ENCODE measurements around the gene SETD6. TPM values are rescaled to one million over a fixed set of nuclear protein-coding genes. Genes with fewer than 3 reads are reported as not detected.
A peak's percentile ranks its signal among the peaks of the same experiment; 100 is the strongest.
"Not testable (repeated sequence)": the region's sequence is repeated elsewhere in the genome, so short reads cannot be mapped to it uniquely, and the experiment has no call there.

Gene SETD6
- total RNA-seq, 1 experiment from 2014 or later, result 42.8 TPM

GRCh38 chr16:58556678-58557077 lies 41.4 kb downstream of the SETD6 start:
- intact Hi-C loops (cut with micrococcal nuclease; ENCODE audit: unreplicated experiment), result no loop called here
- no TSS peak for BruUV-seq (replicated peaks)
- Mint-ChIP-seq H3K4me1 (ENCODE audit: low read depth, unreplicated experiment) (no peaks in the 10 kb centered on the region), H3K9me3 (ENCODE audit: low read depth, unreplicated experiment) (no peaks in the 10 kb centered on the region), H3K27ac (ENCODE audit: unreplicated experiment) (no peak overlapping the region), H3K36me3 (ENCODE audit: insufficient read depth, unreplicated experiment) (peaks cover 74% of the 10 kb centered on the region), H3K27me3 (ENCODE audit: unreplicated experiment) (no peaks in the 10 kb centered on the region), H3K4me3 (ENCODE audit: low read depth, unreplicated experiment) (no peak overlapping the region)
- no peak for DNase-seq
- CTCF ChIA-PET, result no interaction called here
- TF ChIP-seq, protein P1, sequence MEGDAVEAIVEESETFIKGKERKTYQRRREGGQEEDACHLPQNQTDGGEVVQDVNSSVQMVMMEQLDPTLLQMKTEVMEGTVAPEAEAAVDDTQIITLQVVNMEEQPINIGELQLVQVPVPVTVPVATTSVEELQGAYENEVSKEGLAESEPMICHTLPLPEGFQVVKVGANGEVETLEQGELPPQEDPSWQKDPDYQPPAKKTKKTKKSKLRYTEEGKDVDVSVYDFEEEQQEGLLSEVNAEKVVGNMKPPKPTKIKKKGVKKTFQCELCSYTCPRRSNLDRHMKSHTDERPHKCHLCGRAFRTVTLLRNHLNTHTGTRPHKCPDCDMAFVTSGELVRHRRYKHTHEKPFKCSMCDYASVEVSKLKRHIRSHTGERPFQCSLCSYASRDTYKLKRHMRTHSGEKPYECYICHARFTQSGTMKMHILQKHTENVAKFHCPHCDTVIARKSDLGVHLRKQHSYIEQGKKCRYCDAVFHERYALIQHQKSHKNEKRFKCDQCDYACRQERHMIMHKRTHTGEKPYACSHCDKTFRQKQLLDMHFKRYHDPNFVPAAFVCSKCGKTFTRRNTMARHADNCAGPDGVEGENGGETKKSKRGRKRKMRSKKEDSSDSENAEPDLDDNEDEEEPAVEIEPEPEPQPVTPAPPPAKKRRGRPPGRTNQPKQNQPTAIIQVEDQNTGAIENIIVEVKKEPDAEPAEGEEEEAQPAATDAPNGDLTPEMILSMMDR (IDR thresholded peaks at IDR 0.05; ENCODE audit: unreplicated experiment), result no peak

GRCh38 chr16:58563235-58563634 lies 47.9 kb downstream of the SETD6 start:
- DNase-seq, result no peak
- CTCF ChIA-PET, result no interaction called here
- Mint-ChIP-seq H3K9me3 (ENCODE audit: low read depth, unreplicated experiment) (no peaks in the 10 kb centered on the region), H3K27me3 (ENCODE audit: unreplicated experiment) (no peaks in the 10 kb centered on the region), H3K36me3 (ENCODE audit: insufficient read depth, unreplicated experiment) (peaks cover 43% of the 10 kb centered on the region), H3K4me1 (ENCODE audit: low read depth, unreplicated experiment) (peaks cover 9% of the 10 kb centered on the region), H3K27ac (ENCODE audit: unreplicated experiment) (no peak overlapping the region), H3K4me3 (ENCODE audit: low read depth, unreplicated experiment) (no peak overlapping the region)
- TF ChIP-seq, protein P1 (IDR thresholded peaks at IDR 0.05; ENCODE audit: unreplicated experiment), result no peak
- no TSS peak for BruUV-seq (replicated peaks)
- intact Hi-C loops (cut with micrococcal nuclease; ENCODE audit: unreplicated experiment), result no loop called here

DNA sequence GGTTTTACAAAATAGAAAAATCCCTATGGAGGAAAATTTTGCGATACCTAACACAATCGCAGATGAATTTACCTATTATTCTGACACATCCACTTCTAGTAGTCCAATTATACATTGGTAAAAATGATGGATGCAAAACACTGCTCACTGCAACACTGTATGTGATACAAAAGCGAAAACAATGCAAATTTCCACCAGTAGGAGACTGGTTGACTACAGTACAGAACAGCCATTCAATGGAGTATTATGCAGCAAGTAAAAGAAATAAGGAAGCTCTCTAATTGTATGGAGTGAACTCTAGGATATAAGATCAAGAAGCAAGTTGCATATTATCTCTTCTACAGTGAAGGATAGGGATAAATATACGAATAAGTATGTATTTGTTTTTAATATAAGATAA lies 48.5 kb downstream of the SETD6 start:
- Mint-ChIP-seq H3K9me3 (ENCODE audit: low read depth, unreplicated experiment) (no peaks in the 10 kb centered on the region), H3K27ac (ENCODE audit: unreplicated experiment) (peak overlapping the region; percentile 8), H3K4me1 (ENCODE audit: low read depth, unreplicated experiment) (peaks cover 9% of the 10 kb centered on the region), H3K36me3 (ENCODE audit: insufficient read depth, unreplicated experiment) (peaks cover 46% of the 10 kb centered on the region), H3K4me3 (ENCODE audit: low read depth, unreplicated experiment) (no peak overlapping the region), H3K27me3 (ENCODE audit: unreplicated experiment) (no peaks in the 10 kb centered on the region)
- TF ChIP-seq, protein P1 (IDR thresholded peaks at IDR 0.05; ENCODE audit: unreplicated experiment), result no peak
- DNase-seq, result no peak
- intact Hi-C loops (cut with micrococcal nuclease; ENCODE audit: unreplicated experiment), result no loop called here
- no TSS peak for BruUV-seq (replicated peaks)
- CTCF ChIA-PET, result no interaction called here

GRCh38 chr16:58565697-58566096 lies 50.4 kb downstream of the SETD6 start:
- H3K4me1 Mint-ChIP-seq (ENCODE audit: low read depth, unreplicated experiment); CTCF ChIA-PET; intact Hi-C loops (cut with micrococcal nuclease; ENCODE audit: unreplicated experiment); BruUV-seq (replicated peaks); DNase-seq; H3K27ac Mint-ChIP-seq (ENCODE audit: unreplicated experiment); H3K9me3 Mint-ChIP-seq (ENCODE audit: low read depth, unreplicated experiment); H3K4me3 Mint-ChIP-seq (ENCODE audit: low read depth, unreplicated experiment); H3K27me3 Mint-ChIP-seq (ENCODE audit: unreplicated experiment): not testable (repeated sequence)
- H3K36me3 Mint-ChIP-seq (ENCODE audit: insufficient read depth, unreplicated experiment), result peaks cover 52% of the 10 kb centered on the region

Other genes with a start within 250 kb of the SETD6 start
- gene PRSS54, start 220.5 kb upstream of the SETD6 start, total RNA-seq (2022), result not detected in 2 replicates
- 11.9 and 13.6 TPM in 2 replicates for gene GINS3, start 123.0 kb upstream of the SETD6 start, total RNA-seq (2022)
- 4.9 and 6.1 TPM in 2 replicates for gene NDRG4, start 15.4 kb upstream of the SETD6 start, total RNA-seq (2022)
- 270 and 299 TPM in 2 replicates for gene CNOT1, start 114.3 kb downstream of the SETD6 start, total RNA-seq (2022)
- 23.3 and 23.7 TPM in 2 replicates for gene SLC38A7, start 169.3 kb downstream of the SETD6 start, total RNA-seq (2022)
- 146 and 162 TPM in 2 replicates for gene GOT2, start 218.8 kb downstream of the SETD6 start, total RNA-seq (2022)